ENCODE measurements around the gene CDC45. TPM values are rescaled to one million over a fixed set of nuclear protein-coding genes. Genes with fewer than 3 reads are reported as not detected.

The CDC45 gene
- total and polyA plus RNA-seq, 3 donors from 2014 or later: 38.8 to 47.2 (median 43.7) TPM

DNA sequence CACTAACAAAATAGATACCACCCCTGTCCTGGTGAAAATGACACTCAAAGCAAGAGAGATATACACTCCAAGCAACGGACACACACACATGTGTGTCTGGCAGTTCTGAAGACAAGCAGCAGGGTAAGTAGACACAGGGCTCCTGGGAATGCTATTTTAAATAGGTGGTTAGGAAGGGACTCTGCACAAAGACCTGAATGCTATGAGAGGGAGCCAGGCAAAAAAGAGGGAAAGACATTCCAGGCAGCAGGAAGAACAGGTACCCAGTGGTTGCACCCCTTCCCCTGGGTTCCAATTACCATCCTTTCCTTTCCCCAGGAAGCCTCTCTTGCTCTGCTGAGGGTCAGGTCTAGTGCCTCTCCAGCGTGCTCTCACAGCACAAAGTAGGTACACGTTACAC is 3.7 kb upstream of the CDC45 start:
- TF ChIP-seq, protein P1, sequence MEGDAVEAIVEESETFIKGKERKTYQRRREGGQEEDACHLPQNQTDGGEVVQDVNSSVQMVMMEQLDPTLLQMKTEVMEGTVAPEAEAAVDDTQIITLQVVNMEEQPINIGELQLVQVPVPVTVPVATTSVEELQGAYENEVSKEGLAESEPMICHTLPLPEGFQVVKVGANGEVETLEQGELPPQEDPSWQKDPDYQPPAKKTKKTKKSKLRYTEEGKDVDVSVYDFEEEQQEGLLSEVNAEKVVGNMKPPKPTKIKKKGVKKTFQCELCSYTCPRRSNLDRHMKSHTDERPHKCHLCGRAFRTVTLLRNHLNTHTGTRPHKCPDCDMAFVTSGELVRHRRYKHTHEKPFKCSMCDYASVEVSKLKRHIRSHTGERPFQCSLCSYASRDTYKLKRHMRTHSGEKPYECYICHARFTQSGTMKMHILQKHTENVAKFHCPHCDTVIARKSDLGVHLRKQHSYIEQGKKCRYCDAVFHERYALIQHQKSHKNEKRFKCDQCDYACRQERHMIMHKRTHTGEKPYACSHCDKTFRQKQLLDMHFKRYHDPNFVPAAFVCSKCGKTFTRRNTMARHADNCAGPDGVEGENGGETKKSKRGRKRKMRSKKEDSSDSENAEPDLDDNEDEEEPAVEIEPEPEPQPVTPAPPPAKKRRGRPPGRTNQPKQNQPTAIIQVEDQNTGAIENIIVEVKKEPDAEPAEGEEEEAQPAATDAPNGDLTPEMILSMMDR (IDR thresholded peaks at IDR 0.05): no peak
- TF ChIP-seq POLR2A (IDR thresholded peaks at IDR 0.05): no peak
- Histone ChIP-seq H3K27ac (no peak overlapping the region), H3K9me3 (no peaks in the 10 kb centered on the region), H3K4me3 (no peak overlapping the region), H3K4me1 (peaks cover 34% of the 10 kb centered on the region), H3K27me3 (no peaks in the 10 kb centered on the region), H3K36me3 (ENCODE audit: low read depth, missing control alignments) (no peaks in the 10 kb centered on the region)
- no peak for DNase-seq
- intact Hi-C loops (cut with DNase I; ENCODE audit: low total_unique reads): no loop called here
- 59 to 64% methylated on average over 3 of the region's 3 CpGs for WGBS, 2 donors

DNA sequence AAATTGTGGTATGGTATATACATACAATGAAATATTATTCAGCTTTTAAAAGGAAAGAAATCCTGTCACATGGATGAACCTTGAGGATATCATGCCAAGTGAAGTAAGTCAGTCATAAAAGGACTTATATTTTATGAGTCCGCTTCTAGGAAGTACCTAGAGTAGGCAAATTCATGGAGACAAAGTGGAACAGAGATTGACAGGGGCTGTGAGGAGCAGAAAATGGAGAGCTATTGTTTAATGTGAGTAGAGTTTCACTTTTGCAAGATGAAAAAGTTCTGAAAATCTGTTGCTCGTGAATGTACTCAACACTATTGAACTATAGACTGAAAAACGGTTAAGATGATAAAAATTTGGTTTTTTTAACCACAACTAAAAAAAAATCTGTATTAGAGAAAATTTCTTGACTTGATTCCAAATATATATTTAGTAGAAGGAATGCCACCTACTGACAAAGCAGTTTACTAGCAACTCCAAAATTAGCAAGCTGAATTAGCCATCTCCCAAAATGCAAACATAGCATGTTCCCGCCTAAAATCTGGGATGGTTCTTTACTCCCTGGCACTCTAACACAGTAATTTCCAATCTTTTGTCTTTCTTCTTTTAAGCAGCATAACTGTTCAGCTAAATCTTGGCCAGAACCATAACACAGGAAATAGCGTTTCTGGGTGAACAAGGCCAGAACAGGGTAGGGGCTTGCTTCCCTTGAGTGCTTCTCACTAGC is 2.2 kb upstream of the CDC45 start:
- intact Hi-C loops (cut with DNase I; ENCODE audit: low total_unique reads): no loop called here
- Histone ChIP-seq H3K4me1 (peaks cover 34% of the 10 kb centered on the region), H3K27me3 (no peaks in the 10 kb centered on the region), H3K27ac (peak overlapping the region in 1 of 2 donors; percentile 99), H3K4me3 (peak overlapping the region; percentile 77 to 86), H3K9me3 (no peaks in the 10 kb centered on the region), H3K36me3 (ENCODE audit: low read depth, missing control alignments) (no peaks in the 10 kb centered on the region)
- TF ChIP-seq, protein P1 (IDR thresholded peaks at IDR 0.05): peak in 1 of 3 experiments; percentile 16
- no peak for TF ChIP-seq POLR2A (IDR thresholded peaks at IDR 0.05)
- 20 to 21% methylated on average over 5 of the region's 5 CpGs for WGBS, 2 donors
- DNase-seq: no peak

DNA sequence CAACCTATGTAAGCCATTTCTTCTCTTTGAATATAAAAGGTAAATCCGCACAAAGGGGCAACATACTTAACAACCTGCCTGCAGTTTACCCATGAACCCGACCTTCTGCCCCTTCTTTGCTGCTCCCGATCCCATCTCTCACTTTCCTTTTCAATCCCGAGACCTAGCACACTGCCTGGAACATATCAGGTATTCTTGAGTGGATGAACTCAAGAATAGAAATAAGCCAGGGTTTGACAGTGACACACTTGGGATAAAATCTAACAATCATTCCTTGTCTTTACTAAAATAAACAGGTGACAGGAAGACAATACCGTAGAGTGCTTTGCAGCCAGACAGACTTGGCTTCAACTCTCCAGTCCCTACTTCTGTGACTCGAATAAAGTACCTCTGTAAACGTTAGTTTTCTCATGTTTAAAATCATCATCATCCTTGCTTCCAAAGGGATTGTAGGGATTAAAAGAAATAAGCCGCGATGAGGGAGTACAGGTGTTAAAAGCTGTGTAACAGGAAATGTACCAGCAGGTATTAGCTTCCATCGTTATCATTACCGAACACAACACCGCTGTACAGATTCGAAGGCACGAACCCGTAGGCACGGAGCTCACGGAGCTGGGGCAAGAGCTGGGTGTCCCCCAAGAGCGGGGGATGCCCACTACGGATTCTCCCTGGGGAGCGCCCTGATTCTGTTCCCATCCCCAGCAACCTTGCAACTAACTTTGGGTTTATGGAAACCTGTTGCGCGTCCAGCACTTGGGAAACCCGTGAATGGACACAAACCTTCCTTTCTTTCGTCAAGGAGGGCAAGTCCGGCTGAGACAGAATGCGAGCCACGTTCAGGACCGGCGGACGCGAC is 1.4 kb upstream of the CDC45 start:
- Histone ChIP-seq H3K36me3 (ENCODE audit: low read depth, missing control alignments) (no peaks in the 10 kb centered on the region), H3K27ac (peak overlapping the region; percentile 95 to 99), H3K27me3 (no peaks in the 10 kb centered on the region), H3K4me3 (peak overlapping the region; percentile 77 to 86), H3K4me1 (peaks cover 34% of the 10 kb centered on the region), H3K9me3 (no peaks in the 10 kb centered on the region)
- WGBS, 2 donors: 1% methylated on average over 28 to 31 of the region's 31 CpGs
- no peak for DNase-seq
- TF ChIP-seq, protein P1 (IDR thresholded peaks at IDR 0.05): no peak
- no peak for TF ChIP-seq POLR2A (IDR thresholded peaks at IDR 0.05)
- intact Hi-C loops (cut with DNase I; ENCODE audit: low total_unique reads): no loop called here

DNA sequence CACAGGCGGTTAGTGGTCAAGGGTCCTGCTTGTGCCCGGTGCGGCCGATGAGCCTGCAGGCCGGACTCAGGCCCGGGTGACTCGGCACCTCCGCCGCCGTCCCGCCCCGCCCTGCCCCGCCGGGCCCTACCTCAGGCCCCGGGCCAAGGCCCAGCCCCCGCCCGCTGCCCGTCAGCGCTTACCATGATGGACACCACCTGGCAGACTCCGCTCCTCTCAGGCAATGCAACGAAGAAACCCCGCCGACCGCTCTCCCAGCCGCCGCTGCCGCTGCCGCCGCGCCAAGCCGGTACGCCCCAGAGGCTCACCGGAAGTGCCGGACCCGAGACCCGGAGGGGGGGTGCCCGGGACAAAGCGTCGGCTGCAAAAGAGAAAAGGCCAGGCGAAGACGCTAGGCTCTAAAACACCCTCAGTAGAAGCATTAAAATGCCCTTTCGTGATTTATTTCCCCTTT is 792 bp upstream of the CDC45 start, which contains the start of gene UFD1:
Gene UFD1, minus strand, starts transcription at position 293 of the 454 bp plus-strand sequence. Its CDS starts 108 bp downstream, at position 185.
- no peaks in the 10 kb centered on the region for H3K9me3 ChIP-seq
- H3K27me3 ChIP-seq: no peaks in the 10 kb centered on the region
- DNase-seq: peak; percentile 83
- H3K4me3 ChIP-seq: peak within 1 kb of the TSS; percentile 77 to 86
- TF ChIP-seq, protein P1 (IDR thresholded peaks at IDR 0.05): no peak
- TF ChIP-seq POLR2A (IDR thresholded peaks at IDR 0.05): no peak
- intact Hi-C loops (cut with DNase I; ENCODE audit: low total_unique reads): no loop called here
- 0% methylated on average over 28 to 39 of the region's 42 CpGs for whole genome bisulfite sequencing, 2 donors
- no peaks in the 10 kb centered on the region for H3K36me3 ChIP-seq (ENCODE audit: low read depth, missing control alignments)
- peaks cover 34% of the 10 kb centered on the region for H3K4me1 ChIP-seq
- peak within 1 kb of the TSS; percentile 95 to 99 for H3K27ac ChIP-seq

Measured in testis (tissue), 3 donors.